WTC11 (cell line): ENCODE measurements around the gene KANK3.
"Not testable (repeated sequence)": the region's sequence is repeated elsewhere in the genome, so short reads cannot be mapped to it uniquely, and the experiment has no call there.

Experiments used
- CREB1 ChIP-seq: sonication (generic); formaldehyde crosslinking; IDR thresholded peaks from 2 replicates; pipeline ENCODE4 v1.8.0; 2023; ENCODE audit warnings: mild to moderate bottlenecking, missing genetic modification reagents
- FOXJ3 ChIP-seq: sonication (generic); formaldehyde crosslinking; IDR thresholded peaks from 2 replicates; pipeline ENCODE4 v1.9.0; 2021; ENCODE audit warnings: missing genetic modification reagents, mild to moderate bottlenecking, borderline replicate concordance
- JUN ChIP-seq: sonication (generic); formaldehyde crosslinking; IDR thresholded peaks from 2 replicates; pipeline ENCODE4 v1.8.0; 2023; ENCODE audit warnings: mild to moderate bottlenecking, missing genetic modification reagents
- RELA ChIP-seq: sonication (generic); formaldehyde crosslinking; IDR thresholded peaks from 2 replicates; pipeline ENCODE4 v1.8.1; 2022; ENCODE audit warnings: missing genetic modification reagents, mild to moderate bottlenecking, borderline replicate concordance
- SP1 ChIP-seq: sonication (generic); formaldehyde crosslinking; conservative IDR thresholded peaks from 2 replicates; pipeline ENCODE4 v1.8.1; 2022; ENCODE audit warnings: missing genetic modification reagents
- TEAD4 ChIP-seq: sonication (generic); formaldehyde crosslinking; IDR thresholded peaks from 2 replicates; pipeline ENCODE4 v1.8.0; 2022; ENCODE audit warnings: mild to moderate bottlenecking, missing genetic modification reagents
- ZNF232 ChIP-seq: sonication (generic); formaldehyde crosslinking; IDR thresholded peaks from 2 replicates; pipeline ENCODE4 v1.8.0; 2022; ENCODE audit warnings: mild to moderate bottlenecking, missing genetic modification reagents
- TF ChIP-seq, protein P1 (sequence below): sonication (generic); formaldehyde crosslinking; IDR thresholded peaks from 2 replicates; pipeline ENCODE4 v1.8.1; 2023; ENCODE audit warnings: mild to moderate bottlenecking, moderate library complexity, missing genetic modification reagents
- TF ChIP-seq, protein P2 (sequence below): fragments of 200-600 bp; IDR thresholded peaks from 2 replicates; pipeline ENCODE4 v1.8.0; 2022; ENCODE audit warnings: antibody characterized with exemption
- TF ChIP-seq, protein P3 (sequence below): sonication (generic); formaldehyde crosslinking; IDR thresholded peaks from 2 replicates; pipeline ENCODE4 v1.8.0; 2022; ENCODE audit warnings: mild to moderate bottlenecking, missing genetic modification reagents
- TF ChIP-seq, protein P4 (sequence below): fragments of 250-450 bp; sonication (Bioruptor Pico); IDR thresholded peaks from 2 replicates; pipeline ENCODE4 v1.9.0; 2021; ENCODE audit warnings: mild to moderate bottlenecking, borderline replicate concordance

DNA sequence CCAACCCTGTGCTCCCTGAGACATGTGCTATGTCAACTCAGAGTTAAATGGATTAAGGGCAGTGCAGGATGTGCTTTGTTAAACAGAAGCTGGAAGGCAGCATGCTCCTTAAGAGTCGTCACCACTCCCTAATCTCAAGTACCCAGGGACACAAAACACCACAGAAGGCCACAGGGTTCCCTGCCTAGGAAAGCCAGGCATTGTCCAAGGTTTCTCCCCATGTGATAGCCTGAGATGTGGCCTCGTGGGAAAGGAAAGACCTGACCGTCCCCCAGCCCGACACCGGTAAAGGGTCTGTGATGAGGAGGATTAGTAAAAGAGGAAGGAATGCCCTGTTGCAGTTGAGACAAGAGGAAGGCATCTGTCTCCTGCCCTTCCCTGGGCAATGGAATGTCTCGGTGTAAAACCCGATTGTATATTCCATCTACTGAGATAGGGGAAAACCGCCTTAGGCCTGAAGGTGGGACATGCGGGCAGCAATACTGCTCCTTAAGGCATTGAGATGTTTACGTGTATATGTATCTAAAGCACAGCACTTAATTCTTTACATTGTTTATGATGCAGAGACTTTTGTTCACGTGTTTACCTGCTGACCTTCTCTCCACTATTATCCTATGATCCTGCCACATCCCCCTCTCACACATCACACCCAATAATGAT is 28.0 kb downstream of the KANK3 start:
- TF ChIP-seq, protein P1, sequence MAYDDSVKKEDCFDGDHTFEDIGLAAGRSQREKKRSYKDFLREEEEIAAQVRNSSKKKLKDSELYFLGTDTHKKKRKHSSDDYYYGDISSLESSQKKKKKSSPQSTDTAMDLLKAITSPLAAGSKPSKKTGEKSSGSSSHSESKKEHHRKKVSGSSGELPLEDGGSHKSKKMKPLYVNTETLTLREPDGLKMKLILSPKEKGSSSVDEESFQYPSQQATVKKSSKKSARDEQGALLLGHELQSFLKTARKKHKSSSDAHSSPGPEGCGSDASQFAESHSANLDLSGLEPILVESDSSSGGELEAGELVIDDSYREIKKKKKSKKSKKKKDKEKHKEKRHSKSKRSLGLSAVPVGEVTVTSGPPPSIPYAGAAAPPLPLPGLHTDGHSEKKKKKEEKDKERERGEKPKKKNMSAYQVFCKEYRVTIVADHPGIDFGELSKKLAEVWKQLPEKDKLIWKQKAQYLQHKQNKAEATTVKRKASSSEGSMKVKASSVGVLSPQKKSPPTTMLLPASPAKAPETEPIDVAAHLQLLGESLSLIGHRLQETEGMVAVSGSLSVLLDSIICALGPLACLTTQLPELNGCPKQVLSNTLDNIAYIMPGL (CRISPR knock-in tag) = not testable (repeated sequence)
- TF ChIP-seq TEAD4 (CRISPR knock-in tag); FOXJ3 (CRISPR knock-in tag); SP1; ZNF232; JUN (CRISPR knock-in tag); CREB1; RELA (CRISPR knock-in tag): not testable (repeated sequence)
- TF ChIP-seq, protein P2, sequence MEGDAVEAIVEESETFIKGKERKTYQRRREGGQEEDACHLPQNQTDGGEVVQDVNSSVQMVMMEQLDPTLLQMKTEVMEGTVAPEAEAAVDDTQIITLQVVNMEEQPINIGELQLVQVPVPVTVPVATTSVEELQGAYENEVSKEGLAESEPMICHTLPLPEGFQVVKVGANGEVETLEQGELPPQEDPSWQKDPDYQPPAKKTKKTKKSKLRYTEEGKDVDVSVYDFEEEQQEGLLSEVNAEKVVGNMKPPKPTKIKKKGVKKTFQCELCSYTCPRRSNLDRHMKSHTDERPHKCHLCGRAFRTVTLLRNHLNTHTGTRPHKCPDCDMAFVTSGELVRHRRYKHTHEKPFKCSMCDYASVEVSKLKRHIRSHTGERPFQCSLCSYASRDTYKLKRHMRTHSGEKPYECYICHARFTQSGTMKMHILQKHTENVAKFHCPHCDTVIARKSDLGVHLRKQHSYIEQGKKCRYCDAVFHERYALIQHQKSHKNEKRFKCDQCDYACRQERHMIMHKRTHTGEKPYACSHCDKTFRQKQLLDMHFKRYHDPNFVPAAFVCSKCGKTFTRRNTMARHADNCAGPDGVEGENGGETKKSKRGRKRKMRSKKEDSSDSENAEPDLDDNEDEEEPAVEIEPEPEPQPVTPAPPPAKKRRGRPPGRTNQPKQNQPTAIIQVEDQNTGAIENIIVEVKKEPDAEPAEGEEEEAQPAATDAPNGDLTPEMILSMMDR = not testable (repeated sequence)
- TF ChIP-seq, protein P3, sequence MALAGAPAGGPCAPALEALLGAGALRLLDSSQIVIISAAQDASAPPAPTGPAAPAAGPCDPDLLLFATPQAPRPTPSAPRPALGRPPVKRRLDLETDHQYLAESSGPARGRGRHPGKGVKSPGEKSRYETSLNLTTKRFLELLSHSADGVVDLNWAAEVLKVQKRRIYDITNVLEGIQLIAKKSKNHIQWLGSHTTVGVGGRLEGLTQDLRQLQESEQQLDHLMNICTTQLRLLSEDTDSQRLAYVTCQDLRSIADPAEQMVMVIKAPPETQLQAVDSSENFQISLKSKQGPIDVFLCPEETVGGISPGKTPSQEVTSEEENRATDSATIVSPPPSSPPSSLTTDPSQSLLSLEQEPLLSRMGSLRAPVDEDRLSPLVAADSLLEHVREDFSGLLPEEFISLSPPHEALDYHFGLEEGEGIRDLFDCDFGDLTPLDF (CRISPR knock-in tag) = not testable (repeated sequence)
- TF ChIP-seq, protein P4, sequence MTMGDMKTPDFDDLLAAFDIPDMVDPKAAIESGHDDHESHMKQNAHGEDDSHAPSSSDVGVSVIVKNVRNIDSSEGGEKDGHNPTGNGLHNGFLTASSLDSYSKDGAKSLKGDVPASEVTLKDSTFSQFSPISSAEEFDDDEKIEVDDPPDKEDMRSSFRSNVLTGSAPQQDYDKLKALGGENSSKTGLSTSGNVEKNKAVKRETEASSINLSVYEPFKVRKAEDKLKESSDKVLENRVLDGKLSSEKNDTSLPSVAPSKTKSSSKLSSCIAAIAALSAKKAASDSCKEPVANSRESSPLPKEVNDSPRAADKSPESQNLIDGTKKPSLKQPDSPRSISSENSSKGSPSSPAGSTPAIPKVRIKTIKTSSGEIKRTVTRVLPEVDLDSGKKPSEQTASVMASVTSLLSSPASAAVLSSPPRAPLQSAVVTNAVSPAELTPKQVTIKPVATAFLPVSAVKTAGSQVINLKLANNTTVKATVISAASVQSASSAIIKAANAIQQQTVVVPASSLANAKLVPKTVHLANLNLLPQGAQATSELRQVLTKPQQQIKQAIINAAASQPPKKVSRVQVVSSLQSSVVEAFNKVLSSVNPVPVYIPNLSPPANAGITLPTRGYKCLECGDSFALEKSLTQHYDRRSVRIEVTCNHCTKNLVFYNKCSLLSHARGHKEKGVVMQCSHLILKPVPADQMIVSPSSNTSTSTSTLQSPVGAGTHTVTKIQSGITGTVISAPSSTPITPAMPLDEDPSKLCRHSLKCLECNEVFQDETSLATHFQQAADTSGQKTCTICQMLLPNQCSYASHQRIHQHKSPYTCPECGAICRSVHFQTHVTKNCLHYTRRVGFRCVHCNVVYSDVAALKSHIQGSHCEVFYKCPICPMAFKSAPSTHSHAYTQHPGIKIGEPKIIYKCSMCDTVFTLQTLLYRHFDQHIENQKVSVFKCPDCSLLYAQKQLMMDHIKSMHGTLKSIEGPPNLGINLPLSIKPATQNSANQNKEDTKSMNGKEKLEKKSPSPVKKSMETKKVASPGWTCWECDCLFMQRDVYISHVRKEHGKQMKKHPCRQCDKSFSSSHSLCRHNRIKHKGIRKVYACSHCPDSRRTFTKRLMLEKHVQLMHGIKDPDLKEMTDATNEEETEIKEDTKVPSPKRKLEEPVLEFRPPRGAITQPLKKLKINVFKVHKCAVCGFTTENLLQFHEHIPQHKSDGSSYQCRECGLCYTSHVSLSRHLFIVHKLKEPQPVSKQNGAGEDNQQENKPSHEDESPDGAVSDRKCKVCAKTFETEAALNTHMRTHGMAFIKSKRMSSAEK (CRISPR knock-in tag) = not testable (repeated sequence)
